EH (cell line): Measurements from ENCODE around the gene RDH13.

ENCODE experiments used
- DNase-seq: peaks from one replicate; pipeline ENCODE4 v3.0.0-alpha.2; 2015; ENCODE audit warnings: low read depth

Gene RDH13

GRCh38 chr19:55091955-55092354, 29.0 kb upstream of the RDH13 start:
- DNase-seq: no peak

DNA sequence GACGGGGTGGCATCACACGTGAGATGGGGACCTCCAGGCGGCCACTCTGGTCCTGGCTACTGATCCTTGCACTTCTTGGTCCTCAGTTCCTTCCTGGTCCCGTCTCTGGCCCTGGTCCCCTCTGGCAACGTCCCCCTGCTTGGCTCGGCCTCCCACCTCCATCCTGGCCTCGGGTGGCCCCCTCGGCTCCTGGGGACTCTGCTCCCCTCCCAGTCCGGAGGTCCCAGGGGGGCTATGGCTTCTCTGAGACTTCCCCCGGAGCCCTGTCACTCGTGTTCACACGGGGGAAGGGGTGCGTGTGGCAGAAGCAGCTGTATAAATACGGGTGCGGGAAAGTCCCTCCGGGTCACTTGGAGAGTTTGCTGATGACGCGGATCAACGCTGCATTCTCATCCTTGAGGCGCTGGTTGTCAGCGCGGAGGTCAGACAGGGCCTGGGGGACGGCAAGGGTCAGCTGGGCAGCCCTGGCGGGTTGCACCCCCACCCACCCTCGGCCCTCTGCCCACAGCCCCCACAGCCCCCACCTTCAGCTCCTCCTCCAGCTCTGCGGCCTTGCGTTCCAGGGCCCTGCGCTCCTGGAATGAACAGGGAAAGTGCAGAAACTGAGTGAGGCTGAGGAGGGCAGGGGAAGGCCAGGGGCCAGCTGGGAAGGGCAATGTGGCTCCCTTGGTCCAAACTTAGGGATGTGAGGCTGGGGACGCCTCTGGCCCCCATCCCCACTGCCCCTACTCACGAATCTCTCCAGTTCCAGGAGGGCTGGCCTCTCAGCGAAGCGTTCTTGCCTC, 28.4 kb upstream of the RDH13 start:
- no peak for DNase-seq

DNA sequence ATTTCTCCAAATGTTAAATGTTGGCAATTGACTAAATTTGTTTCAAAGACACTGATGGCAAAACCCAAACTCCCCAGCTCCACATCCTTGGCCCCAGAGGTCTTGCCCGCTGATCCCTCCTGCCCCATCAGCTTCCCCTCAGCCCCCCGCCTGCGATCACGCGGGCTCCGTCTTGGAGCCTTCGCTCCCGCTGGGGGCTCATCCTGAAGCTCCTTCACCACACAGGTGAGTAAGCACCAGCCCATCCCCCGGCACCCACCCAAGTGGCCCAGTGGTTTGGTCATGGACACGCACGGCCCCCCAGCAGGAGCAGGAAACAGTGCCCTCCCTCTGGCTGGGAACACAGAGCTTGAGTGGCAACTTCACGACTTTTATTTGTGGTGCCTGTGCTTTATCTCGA, 27.6 kb upstream of the RDH13 start:
- DNase-seq: no peak

- no peak for DNase-seq
These were observed 26.5 kb upstream of the RDH13 start for GRCh38 chr19:55089342-55089944.

- peak; percentile 70 for DNase-seq
These were observed 25.8 kb upstream of the RDH13 start for GRCh38 chr19:55088543-55089341.

GRCh38 chr19:55088021-55088451, 25.1 kb upstream of the RDH13 start:
- DNase-seq: no peak

DNA sequence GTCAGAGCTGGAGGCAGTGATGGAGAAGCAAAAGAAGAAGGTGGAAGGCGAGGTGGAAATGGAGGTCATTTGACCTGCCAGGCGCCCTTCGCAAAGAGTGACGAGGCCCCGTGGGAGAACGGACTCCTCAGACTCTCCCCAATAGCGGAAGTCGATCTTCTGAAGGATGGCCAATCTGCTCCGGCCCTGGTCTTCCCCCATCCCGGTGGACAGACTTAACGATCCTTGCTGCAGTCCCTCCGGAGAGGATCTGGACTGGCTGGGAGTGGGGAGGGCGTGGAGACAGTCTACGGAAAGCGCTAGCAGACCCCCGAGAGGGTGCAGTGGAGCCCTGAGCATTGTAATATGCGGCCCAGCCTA, 24.6 kb upstream of the RDH13 start:
- peak; percentile 68 for DNase-seq

- DNase-seq: peak; percentile 97
These were observed 24.0 kb upstream of the RDH13 start for GRCh38 chr19:55086730-55087541.

DNA sequence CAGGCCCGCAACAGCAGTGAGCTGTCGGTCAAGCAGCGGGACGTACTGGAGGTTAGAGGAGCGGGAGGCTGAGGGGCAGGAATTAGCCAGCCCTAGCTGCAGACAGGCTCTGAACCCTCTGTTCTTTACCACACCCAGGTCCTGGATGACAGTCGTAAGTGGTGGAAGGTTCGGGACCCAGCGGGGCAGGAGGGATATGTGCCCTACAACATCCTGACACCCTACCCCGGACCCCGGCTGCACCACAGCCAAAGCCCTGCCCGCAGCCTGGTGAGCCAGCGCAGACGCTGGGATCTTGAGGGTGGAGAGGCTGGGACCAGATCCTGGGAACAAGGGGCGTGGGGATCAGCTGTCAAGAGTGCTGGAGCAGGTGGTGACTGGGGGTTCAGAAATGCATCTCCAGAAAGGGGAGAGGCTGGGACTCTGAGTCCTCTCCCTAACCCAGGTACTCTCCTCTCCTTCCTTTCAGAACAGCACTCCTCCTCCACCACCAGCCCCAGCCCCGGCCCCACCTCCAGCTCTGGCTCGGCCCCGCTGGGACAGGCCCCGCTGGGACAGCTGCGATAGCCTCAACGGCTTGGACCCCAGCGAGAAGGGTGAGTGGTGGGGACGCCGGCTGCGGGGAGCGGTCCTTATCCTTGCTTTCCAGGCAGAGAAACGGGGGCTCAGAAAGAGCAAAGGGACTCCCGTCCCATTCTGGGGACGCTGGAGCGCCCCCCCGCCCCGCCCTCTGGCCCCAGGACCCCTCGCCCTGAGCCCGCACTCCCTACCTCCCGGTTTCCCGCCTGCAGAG, 23.2 kb upstream of the RDH13 start:
- DNase-seq: no peak

- no peak for DNase-seq
These were observed 21.5 kb upstream of the RDH13 start for GRCh38 chr19:55084416-55084815.

- DNase-seq: no peak
These were observed 20.3 kb upstream of the RDH13 start for GRCh38 chr19:55083004-55083850.

GRCh38 chr19:55082020-55082851, 19.3 kb upstream of the RDH13 start:
- DNase-seq: peak; percentile 36

DNA sequence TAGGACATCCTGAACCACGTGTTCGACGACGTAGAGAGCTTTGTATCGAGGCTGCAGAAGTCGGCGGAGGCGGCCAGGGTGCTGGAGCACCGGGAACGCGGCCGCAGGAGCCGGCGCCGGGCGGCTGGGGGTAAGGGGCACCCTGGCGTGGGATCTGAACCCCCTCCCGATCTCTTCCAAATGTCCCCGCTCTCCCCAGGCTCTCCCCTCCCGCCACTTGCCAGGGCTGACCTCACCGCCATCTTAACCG, 18.7 kb upstream of the RDH13 start:
- DNase-seq: no peak

- DNase-seq: peak; percentile 74
These were observed 18.2 kb upstream of the RDH13 start for GRCh38 chr19:55080968-55081769.

DNA sequence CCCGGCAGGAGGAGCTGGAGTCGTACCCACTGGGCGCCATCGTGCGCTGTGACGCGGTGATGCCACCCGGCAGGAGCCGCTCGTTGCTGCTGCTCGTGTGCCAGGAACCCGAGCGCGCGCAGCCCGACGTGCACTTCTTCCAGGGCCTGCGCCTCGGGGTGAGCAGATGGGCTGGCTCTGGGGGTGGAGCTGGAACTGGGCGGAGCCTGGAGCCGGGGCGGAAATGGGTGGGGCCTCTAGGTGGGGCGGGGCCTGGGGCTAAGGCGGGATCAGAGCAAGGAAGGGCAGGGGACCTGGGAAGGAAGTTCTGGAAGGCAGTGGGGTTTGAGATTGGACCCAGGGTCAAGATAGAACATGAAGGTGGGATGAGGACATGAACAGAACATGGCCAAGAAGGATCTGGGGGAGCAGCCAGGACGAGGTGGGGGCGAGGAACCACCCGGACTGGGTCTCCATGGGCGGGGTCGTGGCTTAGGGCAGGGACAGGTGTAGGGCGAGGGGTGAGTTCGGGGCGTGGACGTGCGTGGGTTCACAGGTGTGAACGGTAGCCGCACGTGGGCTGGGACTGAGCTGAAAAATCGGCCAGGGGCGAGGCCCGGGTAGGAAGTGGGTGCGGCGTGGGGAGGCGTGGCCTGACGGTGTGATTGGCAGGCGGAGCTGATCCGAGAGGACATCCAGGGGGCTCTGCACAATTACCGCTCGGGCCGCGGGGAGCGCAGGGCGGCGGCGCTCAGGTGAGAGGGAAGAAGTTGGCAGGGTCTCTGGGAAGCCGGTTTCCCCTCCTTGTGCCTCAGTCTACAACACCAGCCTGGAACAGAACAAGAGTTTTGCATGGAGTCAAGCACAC, 17.4 kb upstream of the RDH13 start:
- peak; percentile 73 for DNase-seq

DNA sequence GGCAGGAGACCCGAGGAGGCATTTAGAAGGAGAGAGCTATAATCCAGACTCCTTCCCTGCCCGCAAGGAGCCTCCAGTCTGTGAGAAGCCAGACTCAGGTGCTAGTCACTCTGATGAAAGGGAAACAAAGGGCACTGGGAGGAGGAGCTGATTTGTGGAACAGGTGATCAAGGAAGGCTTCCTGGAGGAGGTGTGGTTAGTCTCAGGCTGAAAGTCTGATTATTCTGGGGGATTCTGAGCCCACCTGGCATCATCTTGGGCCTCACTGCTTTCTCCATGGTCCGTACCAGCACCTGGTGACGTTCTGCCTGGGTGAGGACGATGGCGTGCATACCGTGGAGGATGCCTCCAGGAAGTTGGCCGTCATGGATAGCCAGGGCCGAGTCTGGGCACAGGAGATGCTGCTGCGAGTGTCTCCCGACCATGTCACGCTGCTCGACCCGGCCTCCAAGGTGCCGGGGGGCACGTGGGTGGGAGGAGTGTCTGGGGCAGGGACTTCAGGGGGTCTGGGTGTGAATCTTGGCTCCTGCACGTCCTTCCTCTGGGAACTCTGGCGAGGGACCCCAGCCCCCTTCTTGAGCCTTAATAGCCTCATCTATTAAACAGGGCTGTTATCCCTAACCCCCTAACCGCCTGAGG, 16.6 kb upstream of the RDH13 start:
- no peak for DNase-seq

DNA sequence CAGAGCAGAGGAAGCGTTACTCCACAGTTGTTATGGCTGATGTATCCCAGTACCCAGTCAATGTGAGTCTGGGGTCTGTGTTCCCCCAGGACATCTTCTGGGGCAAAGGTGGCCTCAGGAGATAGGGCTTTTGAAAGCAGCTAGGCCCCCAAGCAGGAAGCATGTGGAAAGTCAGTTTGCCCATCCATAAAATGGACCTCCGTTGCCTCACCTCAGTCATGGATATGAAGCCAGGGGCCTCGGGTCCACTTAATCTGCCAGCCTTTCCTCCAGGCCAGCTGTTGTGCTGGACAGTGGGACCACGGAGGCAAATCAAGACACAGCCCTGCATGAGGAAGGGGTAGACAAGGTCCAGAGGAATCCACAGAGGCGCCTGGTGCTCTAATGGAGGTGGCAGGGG, 16.0 kb upstream of the RDH13 start:
- no peak for DNase-seq

- no peak for DNase-seq
These were observed 14.2 kb upstream of the RDH13 start for GRCh38 chr19:55077106-55077505.
